DND-41 (cell line): Measurements from ENCODE around the gene SH2D3C.

Source experiments
- ATAC-seq: fragments of 200-7000 bp; cut with Tn5 transposase; 3 replicates; pipeline ENCODE4 v1.9.1; 2021; ENCODE audit warnings: low read depth; ENCODE audit not compliant: insufficient read depth
- DNase-seq: peaks from one replicate; pipeline ENCODE4 v3.0.0-alpha.2; 2020
- H2AFZ ChIP-seq: 2 replicates; pipeline ENCODE4 v1.6.0; 2012; ENCODE audit warnings: low read depth, low read length
- H3K27ac ChIP-seq: 2 replicates; pipeline ENCODE4 v1.5.1; 2012; ENCODE audit warnings: low read length, inconsistent platforms
- H3K27me3 ChIP-seq: fragments of 200-600 bp; sonication (generic); 2 replicates; pipeline ENCODE4 v1.6.0; 2012; ENCODE audit warnings: low read length, mild to moderate bottlenecking, inconsistent platforms; ENCODE audit not compliant: insufficient read depth, poor library complexity
- H3K36me3 ChIP-seq: 2 replicates; pipeline ENCODE4 v1.5.1; 2012; ENCODE audit warnings: low read length, inconsistent platforms; ENCODE audit not compliant: insufficient read depth
- H3K4me1 ChIP-seq: 2 replicates; pipeline ENCODE4 v1.5.1; 2012; ENCODE audit warnings: mild to moderate bottlenecking, low read length; ENCODE audit not compliant: insufficient read depth
- H3K4me2 ChIP-seq: 2 replicates; pipeline ENCODE4 v1.6.0; 2012; ENCODE audit warnings: mild to moderate bottlenecking, moderate library complexity, low read length, inconsistent platforms; ENCODE audit not compliant: insufficient read depth
- H3K4me3 ChIP-seq, 2 experiments: fragments of 200-600 bp in 1 of 2; shearing (Covaris generic) in 1 of 2; 2 replicates each; pipeline ENCODE4 v1.5.1; 2012 to 2016; ENCODE audit warnings: inconsistent platforms in 2 of 2, low read length in 2 of 2, mild to moderate bottlenecking in 2 of 2, low read depth in 1 of 2, moderate library complexity in 1 of 2
- H3K79me2 ChIP-seq: 2 replicates; pipeline ENCODE4 v1.6.0; 2012; ENCODE audit warnings: low read length, inconsistent platforms; ENCODE audit not compliant: insufficient read depth
- H3K9ac ChIP-seq: 2 replicates; pipeline ENCODE4 v1.6.0; 2012; ENCODE audit warnings: low read depth, mild to moderate bottlenecking, inconsistent platforms, low read length, moderate library complexity
- H3K9me3 ChIP-seq: 2 replicates; pipeline ENCODE4 v1.5.1; 2012; ENCODE audit warnings: low read length, moderate library complexity, mild to moderate bottlenecking, inconsistent platforms; ENCODE audit not compliant: insufficient read depth, severe bottlenecking
- H4K20me1 ChIP-seq: 2 replicates; pipeline ENCODE4 v1.6.0; 2012; ENCODE audit warnings: low read length; ENCODE audit not compliant: insufficient read depth
- EZH2 ChIP-seq: IDR thresholded peaks from 3 replicates; pipeline ENCODE4 v1.6.1; 2012; ENCODE audit warnings: borderline replicate concordance, low read depth, mild to moderate bottlenecking, moderate library complexity, low read length, inconsistent platforms; ENCODE audit not compliant: severe bottlenecking
- TF ChIP-seq, protein P1 (sequence below): IDR thresholded peaks from 2 replicates; pipeline ENCODE4 v1.5.1; 2012; ENCODE audit warnings: borderline replicate concordance, low read length, moderate library complexity, mild to moderate bottlenecking; ENCODE audit not compliant: poor library complexity, severe bottlenecking; ENCODE audit errors: extremely low read depth

Gene SH2D3C

DNA sequence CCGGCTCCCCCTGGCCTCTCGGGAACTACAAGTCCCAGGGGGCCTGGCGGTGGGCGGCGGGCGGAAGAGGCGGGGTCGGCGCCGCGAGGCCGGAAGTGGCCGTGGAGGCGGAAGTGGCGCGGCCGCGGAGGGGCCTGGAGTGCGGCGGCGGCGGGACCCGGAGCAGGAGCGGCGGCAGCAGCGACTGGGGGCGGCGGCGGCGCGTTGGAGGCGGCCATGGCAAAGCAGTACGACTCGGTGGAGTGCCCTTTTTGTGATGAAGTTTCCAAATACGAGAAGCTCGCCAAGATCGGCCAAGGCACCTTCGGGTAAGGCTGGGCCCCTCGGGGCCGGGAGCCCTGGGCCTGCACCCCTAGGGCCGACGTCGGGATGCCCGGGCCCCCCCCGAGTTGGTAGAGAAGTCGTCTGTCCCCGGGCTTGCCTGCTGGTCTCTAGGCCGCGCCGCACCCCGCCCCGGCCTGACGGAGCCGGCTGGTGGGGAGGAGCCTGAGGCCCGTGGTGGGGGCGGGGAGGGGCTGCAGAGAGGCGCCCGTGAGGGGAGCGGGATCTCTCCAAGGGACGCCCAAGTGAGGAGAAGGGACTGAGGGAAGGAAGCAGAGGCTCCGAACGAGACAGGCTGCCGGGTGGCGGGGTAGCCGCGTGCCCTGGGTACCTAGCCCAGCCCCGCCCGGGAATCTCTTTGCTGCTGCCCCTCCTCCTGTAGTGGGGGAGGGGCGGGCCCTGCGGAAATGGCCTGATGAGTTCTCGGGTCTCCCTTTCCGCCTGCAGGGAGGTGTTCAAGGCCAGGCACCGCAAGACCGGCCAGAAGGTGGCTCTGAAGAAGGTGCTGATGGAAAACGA lies 7.7 kb upstream of the SH2D3C start, which contains the start of gene CDK9:
CDK9 (plus strand) TSS at position 102 of the 840 bp plus-strand sequence; CDS start at position 217, 115 bp downstream.
- Histone ChIP-seq H3K27ac (peak within 1 kb of the TSS; percentile 88), H3K9me3 (no peaks in the 10 kb centered on the region), H3K4me2 (peak within 1 kb of the TSS; percentile 87), H3K27me3 (no peaks in the 10 kb centered on the region), H3K4me1 (peaks cover 38% of the 10 kb centered on the region), H3K36me3 (peaks cover 54% of the 10 kb centered on the region), H3K4me3 (peak within 1 kb of the TSS; percentile 98), H3K9ac (peak within 1 kb of the TSS; percentile 94), H3K79me2 (peaks cover 55% of the 10 kb centered on the region), H2AFZ (peak within 1 kb of the TSS; percentile 79), H4K20me1 (peaks cover 41% of the 10 kb centered on the region)
- ATAC-seq (peak; percentile 76), DNase-seq (peak; percentile 92)
- no peak for TF ChIP-seq EZH2
- TF ChIP-seq, protein P1, sequence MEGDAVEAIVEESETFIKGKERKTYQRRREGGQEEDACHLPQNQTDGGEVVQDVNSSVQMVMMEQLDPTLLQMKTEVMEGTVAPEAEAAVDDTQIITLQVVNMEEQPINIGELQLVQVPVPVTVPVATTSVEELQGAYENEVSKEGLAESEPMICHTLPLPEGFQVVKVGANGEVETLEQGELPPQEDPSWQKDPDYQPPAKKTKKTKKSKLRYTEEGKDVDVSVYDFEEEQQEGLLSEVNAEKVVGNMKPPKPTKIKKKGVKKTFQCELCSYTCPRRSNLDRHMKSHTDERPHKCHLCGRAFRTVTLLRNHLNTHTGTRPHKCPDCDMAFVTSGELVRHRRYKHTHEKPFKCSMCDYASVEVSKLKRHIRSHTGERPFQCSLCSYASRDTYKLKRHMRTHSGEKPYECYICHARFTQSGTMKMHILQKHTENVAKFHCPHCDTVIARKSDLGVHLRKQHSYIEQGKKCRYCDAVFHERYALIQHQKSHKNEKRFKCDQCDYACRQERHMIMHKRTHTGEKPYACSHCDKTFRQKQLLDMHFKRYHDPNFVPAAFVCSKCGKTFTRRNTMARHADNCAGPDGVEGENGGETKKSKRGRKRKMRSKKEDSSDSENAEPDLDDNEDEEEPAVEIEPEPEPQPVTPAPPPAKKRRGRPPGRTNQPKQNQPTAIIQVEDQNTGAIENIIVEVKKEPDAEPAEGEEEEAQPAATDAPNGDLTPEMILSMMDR: no peak

DNA sequence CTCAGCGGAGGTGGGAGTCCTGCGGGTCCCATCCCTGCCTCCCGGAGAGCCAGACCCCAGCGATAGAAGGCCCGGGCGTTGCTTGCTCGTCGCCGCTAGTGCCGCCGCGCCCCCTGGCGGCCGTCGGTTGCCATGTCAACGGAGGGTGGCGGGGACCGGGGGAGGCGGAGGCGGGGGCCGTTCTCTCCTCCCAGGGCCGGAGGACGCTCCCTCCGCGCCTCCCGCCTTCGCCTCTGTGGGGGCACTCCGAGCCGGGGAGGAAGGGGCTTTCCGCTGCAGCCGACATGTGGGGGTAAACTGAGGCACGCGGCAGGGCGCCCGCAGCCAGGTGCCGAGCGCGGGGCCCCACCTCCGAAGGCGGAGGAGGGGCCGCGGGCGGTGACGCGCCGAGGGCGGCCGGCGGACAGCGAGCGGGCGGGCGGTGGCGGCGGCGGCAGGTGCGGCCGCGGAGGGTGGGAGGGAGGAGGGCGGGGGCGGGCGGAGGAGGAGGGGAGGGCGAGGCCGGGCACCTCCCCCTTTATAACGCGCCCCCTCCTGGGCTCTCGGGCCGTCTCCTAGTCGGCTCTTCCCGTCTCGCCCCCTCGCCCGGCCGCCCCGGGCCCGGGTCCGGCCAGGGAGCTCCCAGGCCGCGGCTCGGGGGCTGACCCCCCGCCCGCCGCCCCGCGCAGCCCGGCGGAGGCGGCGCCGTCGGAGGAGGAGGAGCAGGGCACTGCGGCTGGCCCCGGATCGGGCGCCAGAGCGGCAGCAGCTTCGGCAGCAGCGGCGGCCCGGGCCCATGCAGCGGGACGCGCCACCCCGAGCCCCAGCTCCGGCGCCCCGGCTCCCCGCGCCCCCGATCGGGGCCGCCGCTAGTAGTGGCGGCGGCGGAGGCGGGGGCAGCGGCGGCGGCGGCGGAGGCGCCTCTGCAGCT lies 6.8 kb upstream of the SH2D3C start:
- H3K36me3 ChIP-seq: peaks cover 47% of the 10 kb centered on the region
- peaks cover 39% of the 10 kb centered on the region for H4K20me1 ChIP-seq
- peak overlapping the region; percentile 94 for H3K9ac ChIP-seq
- TF ChIP-seq, protein P1: peak; percentile 78
- no peak for TF ChIP-seq EZH2
- peak; percentile 90 for DNase-seq
- peak overlapping the region; percentile 79 for H2AFZ ChIP-seq
- H3K27ac ChIP-seq: peak overlapping the region; percentile 85
- peak; percentile 60 for ATAC-seq
- no peaks in the 10 kb centered on the region for H3K9me3 ChIP-seq
- peaks cover 57% of the 10 kb centered on the region for H3K79me2 ChIP-seq
- H3K4me2 ChIP-seq: peak overlapping the region; percentile 87
- peaks cover 41% of the 10 kb centered on the region for H3K4me1 ChIP-seq
- H3K27me3 ChIP-seq: no peaks in the 10 kb centered on the region
- peak overlapping the region; percentile 25 to 98; a peak in 3 of 4 replicates for H3K4me3 ChIP-seq

DNA sequence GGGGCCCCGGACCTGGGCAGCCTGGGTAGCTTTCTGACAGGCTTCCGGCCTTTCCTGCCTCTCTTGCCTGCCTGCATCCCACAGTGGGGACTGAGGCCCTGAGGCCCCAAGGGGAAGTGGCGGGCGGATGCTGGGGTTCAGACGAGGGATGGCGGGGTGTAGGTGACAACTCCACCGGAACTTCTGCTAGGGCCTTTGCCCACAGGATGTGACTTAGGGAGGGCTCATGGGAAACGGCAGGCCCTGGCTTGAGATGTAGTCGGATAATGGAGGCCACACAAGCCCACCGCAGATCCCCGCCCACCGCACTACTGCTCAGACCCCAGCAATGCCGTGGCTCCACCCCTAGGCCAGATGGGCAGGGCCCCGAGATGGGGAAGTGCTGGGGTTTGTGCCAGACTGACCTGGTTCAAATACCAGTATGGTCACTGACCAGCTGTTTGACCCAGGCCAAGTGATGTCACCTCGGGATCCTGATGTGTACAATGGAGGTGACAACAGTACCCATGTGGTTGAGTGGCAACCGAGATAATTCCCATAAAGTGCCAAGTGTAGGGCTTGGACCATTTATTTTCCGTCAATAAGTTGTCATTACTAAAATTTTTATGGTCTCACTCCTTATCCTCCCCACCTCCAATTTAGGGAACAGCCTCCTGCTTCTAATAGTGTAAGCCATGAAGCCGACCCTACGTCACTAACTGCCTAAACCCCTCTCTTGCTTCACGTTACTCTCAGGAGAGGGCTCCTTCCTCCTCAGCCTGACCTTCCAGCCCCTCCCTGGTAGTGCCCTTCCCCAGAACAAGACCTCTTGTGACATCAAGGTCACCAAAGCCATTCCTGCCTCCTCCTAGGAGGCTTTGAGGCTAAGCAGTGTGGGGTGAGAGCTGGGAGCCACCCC lies 4.9 kb upstream of the SH2D3C start:
- H3K9ac ChIP-seq: no peak overlapping the region
- H3K36me3 ChIP-seq: peaks cover 39% of the 10 kb centered on the region
- no peak overlapping the region for H2AFZ ChIP-seq
- no peaks in the 10 kb centered on the region for H3K27me3 ChIP-seq
- peak overlapping the region; percentile 40; the same call in 1 of the 2 replicates for H3K27ac ChIP-seq
- H3K4me1 ChIP-seq: peaks cover 47% of the 10 kb centered on the region
- H3K4me2 ChIP-seq: no peak overlapping the region
- ATAC-seq: no peak
- H3K9me3 ChIP-seq: no peaks in the 10 kb centered on the region
- peaks cover 56% of the 10 kb centered on the region for H3K79me2 ChIP-seq
- peak; percentile 43 for DNase-seq
- no peak for TF ChIP-seq EZH2
- TF ChIP-seq, protein P1: no peak
- peaks cover 21% of the 10 kb centered on the region for H4K20me1 ChIP-seq
- no peak overlapping the region for H3K4me3 ChIP-seq
